Measurements from ENCODE around the gene ROS1. TPM values are rescaled to one million over a fixed set of nuclear protein-coding genes. Genes with fewer than 3 reads are reported as not detected.
"Not testable (repeated sequence)": the region's sequence is repeated elsewhere in the genome, so short reads cannot be mapped to it uniquely, and the experiment has no call there.

ROS1 gene
- total and polyA plus RNA-seq, 11 donors: 0.01 to 0.07 (median 0.05) TPM; not detected in 7

DNA sequence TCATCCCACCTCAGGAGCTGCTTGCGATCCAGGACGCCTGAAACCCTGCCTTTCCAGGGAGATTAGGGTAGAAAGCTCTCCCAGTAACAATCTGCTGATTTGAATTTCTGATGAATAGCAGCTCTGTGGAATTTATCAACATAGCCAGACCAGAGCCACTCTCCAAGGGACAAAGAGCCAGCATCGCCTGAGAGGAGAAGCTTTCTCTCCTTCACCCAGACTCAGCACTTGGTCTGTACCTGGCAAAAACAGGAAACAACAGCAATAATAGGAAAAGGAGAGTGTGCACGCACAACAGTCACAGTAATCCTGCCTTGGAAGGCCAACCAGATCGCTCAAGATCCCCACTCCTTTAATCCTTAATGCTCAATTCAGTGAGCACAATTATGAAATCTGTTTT is 22.3 kb upstream of the ROS1 start:
- Histone ChIP-seq H3K9me3 (no peaks in the 10 kb centered on the region), H3K27me3 (peaks cover 0 to 26% (median 4%) of the 10 kb centered on the region in 9 donors), H3K4me1 (peaks cover 0 to 9% (median 0%) of the 10 kb centered on the region in 12 donors), H3K36me3 (no peaks in the 10 kb centered on the region), H3K4me3 (no peak overlapping the region), H3K27ac (no peak overlapping the region)
- no peak for TF ChIP-seq POLR2A (IDR thresholded peaks at IDR 0.05)
- TF ChIP-seq CTCF (IDR thresholded peaks at IDR 0.05): no peak
- intact Hi-C loops (cut with DNase I): loop anchor here in 6 of 10 donors (2.0 to 10.0 kb wide), 7 partner anchors 93 to 159 kb away; no protein-coding TSS in a partner anchor
- ATAC-seq: no peak
- no peak for DNase-seq
- 33 to 42% (median 38%) methylated on average over 5 of the region's 5 CpGs for WGBS, 4 donors

GRCh38 chr6:117446861-117447260 is 21.1 kb upstream of the ROS1 start:
- intact Hi-C loops (cut with DNase I): loop anchor here in 5 of 10 donors (5.0 to 10.0 kb wide), 5 partner anchors 92 to 160 kb away; no protein-coding TSS in a partner anchor
- H3K36me3 ChIP-seq: no peaks in the 10 kb centered on the region
- peaks cover 0 to 29% (median 4%) of the 10 kb centered on the region in 9 donors for H3K27me3 ChIP-seq
- 74 to 81% (median 78%) methylated on average over 3 of the region's 3 CpGs for WGBS, 4 donors
- no peak overlapping the region for H3K27ac ChIP-seq
- no peak for ATAC-seq
- H3K9me3 ChIP-seq: no peaks in the 10 kb centered on the region
- no peak for DNase-seq
- peaks cover 0 to 6% (median 0%) of the 10 kb centered on the region in 12 donors for H3K4me1 ChIP-seq
- H3K4me3 ChIP-seq: no peak overlapping the region
- TF ChIP-seq POLR2A (IDR thresholded peaks at IDR 0.05): no peak
- TF ChIP-seq CTCF (IDR thresholded peaks at IDR 0.05): no peak

DNA sequence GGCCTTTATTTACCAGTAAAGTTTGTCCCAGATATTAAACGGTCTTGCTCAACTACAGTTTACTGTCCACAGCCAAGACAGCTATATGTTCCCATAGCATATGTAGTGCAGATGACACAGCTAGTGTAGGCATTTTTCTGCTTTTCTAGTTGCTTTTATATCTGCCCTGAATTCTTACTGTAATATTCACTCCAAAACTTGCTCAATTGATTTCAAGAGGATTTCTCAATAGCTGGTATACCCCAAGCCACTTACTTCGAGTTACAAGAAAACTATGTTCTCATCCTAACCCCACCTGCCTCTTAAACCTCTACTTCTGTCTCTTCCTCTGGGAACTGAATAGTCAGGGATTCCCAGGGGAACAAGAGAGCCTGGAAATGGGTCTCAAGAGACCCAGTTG is 18.9 kb upstream of the ROS1 start:
- no peak for ATAC-seq
- Histone ChIP-seq H3K36me3 (no peaks in the 10 kb centered on the region), H3K4me3 (no peak overlapping the region), H3K9me3 (no peaks in the 10 kb centered on the region), H3K27me3 (peaks cover 0 to 35% (median 4%) of the 10 kb centered on the region in 9 donors), H3K27ac (no peak overlapping the region), H3K4me1 (peaks cover 0 to 3% (median 0%) of the 10 kb centered on the region in 12 donors)
- 72 to 81% (median 76%) methylated on average over 2 of the region's 2 CpGs for WGBS, 4 donors
- TF ChIP-seq POLR2A (IDR thresholded peaks at IDR 0.05) (no peak), CTCF (IDR thresholded peaks at IDR 0.05) (no peak)
- DNase-seq: no peak
- intact Hi-C loops (cut with DNase I): loop anchor here in 3 of 10 donors (10.0 kb wide), 2 partner anchors 90 to 100 kb away; no protein-coding TSS in a partner anchor

GRCh38 chr6:117442313-117442712 is 16.6 kb upstream of the ROS1 start:
- H3K4me3 ChIP-seq, DNase-seq, H3K4me1 ChIP-seq, H3K27ac ChIP-seq, H3K36me3 ChIP-seq, ATAC-seq, H3K9me3 ChIP-seq: not testable (repeated sequence)
- H3K27me3 ChIP-seq: peaks cover 0 to 34% (median 3%) of the 10 kb centered on the region in 9 donors
- intact Hi-C loops (cut with DNase I): loop anchor here in 3 of 10 donors (10.0 kb wide), 2 partner anchors 88 to 98 kb away; no protein-coding TSS in a partner anchor
- WGBS, 4 donors: 83 to 89% (median 86%) methylated on average over 8 of the region's 8 CpGs
